Left lung (tissue), 10 donors: ENCODE data around the gene FLT1. TPM values are rescaled to one million over a fixed set of nuclear protein-coding genes. Genes with fewer than 3 reads are reported as not detected.

Source experiments
- ATAC-seq: fragments of 200-7000 bp; cut with Tn5 transposase; one replicate; pipeline ENCODE4 v1.9.1; 2020; ENCODE audit warnings: moderate library complexity
- DNase-seq, 4 donors: peaks; one replicate each; pipeline ENCODE4 v3.0.0-alpha.2; 2013 to 2020
- H3K27ac ChIP-seq, 2 donors: fragments of 200-600 bp; sonication (generic) in 1 of 2; one replicate each; pipeline versions ENCODE4 v1.5.0 to v1.8.0; 2020 to 2021
- H3K27me3 ChIP-seq, 2 donors: fragments of 200-600 bp; sonication (generic) in 1 of 2; one replicate each; pipeline versions ENCODE4 v1.5.0 to v1.8.0; 2020 to 2021
- H3K36me3 ChIP-seq, 2 donors: fragments of 200-600 bp; sonication (generic) in 1 of 2; one replicate each; pipeline versions ENCODE4 v1.5.0 to v1.8.0; 2020 to 2021
- H3K4me1 ChIP-seq, 2 donors: fragments of 200-600 bp; one replicate each; pipeline ENCODE4 v1.8.0; 2021
- H3K4me3 ChIP-seq, 2 donors: fragments of 200-600 bp; sonication (generic) in 1 of 2; one replicate each; pipeline versions ENCODE4 v1.5.0 to v1.8.0; 2020 to 2021; ENCODE audit warnings: mild to moderate bottlenecking in 1 of 2
- H3K9me3 ChIP-seq, 2 donors: fragments of 200-600 bp; sonication (generic) in 1 of 2; one replicate each; pipeline versions ENCODE4 v1.5.0 to v1.8.0; 2020 to 2021
- CTCF ChIP-seq, 2 donors: fragments of 200-600 bp; sonication (generic) in 1 of 2; IDR thresholded peaks; one replicate each; pipeline versions ENCODE4 v1.5.0 to v1.8.0; 2021; ENCODE audit warnings: antibody characterized with exemption in 2 of 2
- intact Hi-C, 2 donors: fragments of 100-400 bp; cut with DNase I; formaldehyde crosslinking; loops; one replicate each; pipeline versions ENCODE4 v1.11.2 to v1.14.2; 2022
- polyA plus RNA-seq, 6 donors: library from polyadenylated mRNA; unstranded; fragments of 120-200 nt; gene quantifications; one replicate each; pipeline ENCODE4 v1.2.1, GENCODE V29; 2013; ENCODE audit not compliant: insufficient read length in 6 of 6
- total RNA-seq, 2 donors: library from RNA; stranded (reverse); fragmentation: NEBNext Ultra II Directional; extraction: Animal tissue kit (Norgen Biotek cat#: 25700); gene quantifications; one replicate each; pipeline ENCODE4 v1.2.1, GENCODE V29; 2021
- donor health status: DM: no; HTN: yes; CAD: no.
- donor health status: DM: no; HTN: no; CAD: no.

The FLT1 gene
- total and polyA plus RNA-seq, 8 donors: 21.3 to 30.3 (median 25.3) TPM

DNA sequence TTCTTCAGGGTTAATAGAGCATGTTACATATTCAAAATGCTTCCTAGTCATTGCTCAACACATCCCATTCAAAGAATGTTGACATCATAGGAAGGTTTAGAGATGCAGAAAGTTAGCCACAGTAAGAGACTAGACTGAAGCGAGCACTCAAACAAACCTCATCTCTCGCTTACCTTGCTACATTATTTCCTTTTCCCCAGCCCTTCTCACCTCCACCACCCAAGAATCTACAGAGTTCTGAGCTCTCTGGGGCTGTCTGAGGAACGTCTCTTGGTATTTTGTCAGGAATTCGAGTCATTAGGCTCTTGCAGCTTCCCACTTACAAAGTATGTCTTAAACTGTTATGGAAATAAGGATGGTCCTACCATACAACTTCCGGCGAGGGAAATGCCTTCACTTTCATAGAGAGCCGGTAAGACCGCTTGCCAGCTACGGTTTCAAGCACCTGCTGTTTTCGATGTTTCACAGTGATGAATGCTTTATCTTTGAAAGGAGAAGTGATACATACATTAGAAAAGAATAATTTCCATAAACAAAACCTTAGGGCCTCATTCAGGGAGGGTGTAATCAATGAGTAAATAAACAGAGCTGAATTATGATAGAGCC, 65.1 kb downstream of the FLT1 start:
- ATAC-seq: no peak
- Histone ChIP-seq H3K27ac (no peak overlapping the region), H3K4me1 (peaks cover 0 to 7% of the 10 kb centered on the region in 2 donors), H3K27me3 (peaks cover 0 to 5% of the 10 kb centered on the region in 2 donors), H3K9me3 (no peaks in the 10 kb centered on the region), H3K4me3 (no peak overlapping the region), H3K36me3 (no peaks in the 10 kb centered on the region)
- no peak for DNase-seq
- no peak for TF ChIP-seq CTCF (IDR thresholded peaks at IDR 0.05)
- intact Hi-C loops: no loop called here

- no peak for TF ChIP-seq CTCF (IDR thresholded peaks at IDR 0.05)
- no peak for DNase-seq
- Histone ChIP-seq H3K4me1 (peaks cover 0 to 7% of the 10 kb centered on the region in 2 donors), H3K36me3 (no peaks in the 10 kb centered on the region), H3K27me3 (peaks cover 0 to 5% of the 10 kb centered on the region in 2 donors), H3K27ac (no peak overlapping the region), H3K4me3 (no peak overlapping the region), H3K9me3 (no peaks in the 10 kb centered on the region)
- intact Hi-C loops: no loop called here
- no peak for ATAC-seq
These were observed 65.8 kb downstream of the FLT1 start for GRCh38 chr13:28429096-28429495.

DNA sequence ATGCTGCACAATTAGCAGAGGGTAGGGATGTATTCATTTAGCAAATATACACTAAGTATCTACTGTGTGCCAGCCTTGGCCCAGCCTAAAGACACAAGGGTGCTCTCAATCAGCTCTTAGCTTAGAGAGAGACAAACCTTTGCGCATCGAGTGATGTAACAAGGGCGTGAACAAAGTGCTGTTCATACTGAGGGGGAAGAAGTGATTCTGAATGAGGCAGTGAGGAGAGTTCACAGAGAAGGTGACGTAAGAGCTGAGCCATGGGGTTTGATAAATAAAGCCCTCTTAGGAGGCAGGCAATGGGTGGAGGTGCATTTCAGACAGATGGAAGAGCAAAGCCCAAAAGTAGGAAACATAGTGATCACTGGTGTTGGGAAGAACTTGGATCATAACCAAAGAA, 68.5 kb downstream of the FLT1 start:
- Histone ChIP-seq H3K4me1 (peaks cover 0 to 32% of the 10 kb centered on the region in 2 donors), H3K36me3 (no peaks in the 10 kb centered on the region), H3K27me3 (peaks cover 0 to 3% of the 10 kb centered on the region in 2 donors), H3K9me3 (no peaks in the 10 kb centered on the region), H3K4me3 (no peak overlapping the region), H3K27ac (no peak overlapping the region)
- intact Hi-C loops: no loop called here
- TF ChIP-seq CTCF (IDR thresholded peaks at IDR 0.05): no peak
- no peak for ATAC-seq
- DNase-seq: no peak

DNA sequence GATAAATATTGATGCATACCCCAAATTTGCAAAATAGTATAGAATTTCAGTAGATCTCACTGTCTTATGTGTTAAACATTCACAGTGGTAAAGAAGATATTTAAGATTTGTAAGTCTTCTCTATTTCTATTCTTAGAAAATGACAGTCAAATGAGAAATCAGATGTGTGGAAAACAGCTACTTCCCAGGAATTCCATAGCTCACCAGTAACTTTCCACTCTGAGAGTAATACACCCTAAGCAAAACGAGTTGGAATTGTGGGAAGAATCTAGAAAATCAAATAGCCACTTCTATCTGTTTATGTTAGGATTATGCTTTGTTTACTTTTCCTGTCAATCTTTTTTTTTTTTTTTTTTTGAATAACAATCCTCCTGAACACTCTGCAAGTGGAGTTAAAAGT, 69.1 kb downstream of the FLT1 start:
- DNase-seq (no peak), ATAC-seq (no peak)
- no peaks in the 10 kb centered on the region for H3K9me3 ChIP-seq
- H3K27ac ChIP-seq: no peak overlapping the region
- intact Hi-C loops: no loop called here
- H3K4me3 ChIP-seq: no peak overlapping the region
- no peaks in the 10 kb centered on the region for H3K36me3 ChIP-seq
- H3K4me1 ChIP-seq: peaks cover 0 to 36% of the 10 kb centered on the region in 2 donors
- TF ChIP-seq CTCF (IDR thresholded peaks at IDR 0.05): no peak
- no peaks in the 10 kb centered on the region for H3K27me3 ChIP-seq

DNA sequence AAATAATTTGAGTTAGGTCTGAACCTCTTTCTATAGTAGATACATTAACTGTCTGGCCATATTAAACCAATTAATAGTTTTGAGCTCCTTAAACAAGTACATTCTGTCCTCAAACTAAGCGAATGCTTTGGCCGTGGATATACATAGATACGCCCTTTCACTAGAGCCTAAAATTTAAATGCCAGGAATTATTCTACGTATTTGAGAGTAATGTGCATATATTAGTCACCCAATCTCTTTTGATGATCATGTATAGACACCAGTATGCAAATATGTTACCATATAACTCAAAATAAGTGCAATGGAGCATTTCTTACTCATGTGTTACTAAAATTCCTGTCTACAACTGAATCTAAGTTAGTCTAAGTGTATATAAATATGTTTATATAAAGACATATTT, 70.4 kb downstream of the FLT1 start:
- H3K27me3 ChIP-seq: no peaks in the 10 kb centered on the region
- no peak overlapping the region for H3K27ac ChIP-seq
- H3K4me1 ChIP-seq: peaks cover 0 to 40% of the 10 kb centered on the region in 2 donors
- intact Hi-C loops: no loop called here
- no peaks in the 10 kb centered on the region for H3K9me3 ChIP-seq
- H3K4me3 ChIP-seq: no peak overlapping the region
- H3K36me3 ChIP-seq: no peaks in the 10 kb centered on the region
- DNase-seq (no peak), ATAC-seq (no peak)
- TF ChIP-seq CTCF (IDR thresholded peaks at IDR 0.05): no peak
